DOHH2 (cell line): ENCODE data around the gene PPP1R14B.

Source experiments
- CTCF ChIP-seq: fragments of 200-600 bp; sonication (generic); IDR thresholded peaks from one replicate; pipeline ENCODE4 v1.5.1; 2014; ENCODE audit warnings: antibody characterized with exemption, mild to moderate bottlenecking, low read depth, low read length; ENCODE audit not compliant: poor library complexity, severe bottlenecking
- EZH2phosphoT487 ChIP-seq: fragments of 200-600 bp; sonication (generic); IDR thresholded peaks from 2 replicates; pipeline ENCODE4 v1.6.1; 2017; ENCODE audit warnings: borderline replicate concordance, mild to moderate bottlenecking, antibody characterized with exemption, low read length, moderate library complexity, mixed read lengths

- TF ChIP-seq CTCF = no peak
- no peak for TF ChIP-seq EZH2phosphoT487
These were observed 15.7 kb upstream of the PPP1R14B start for GRCh38 chr11:64262271-64263002.
